Suprapubic skin (tissue), 4 donors: Measurements from ENCODE around the gene ADGRG1. TPM values are rescaled to one million over a fixed set of nuclear protein-coding genes. Genes with fewer than 3 reads are reported as not detected.
A peak's percentile ranks its signal among the peaks of the same experiment; 100 is the strongest.
"Not testable (repeated sequence)": the region's sequence is repeated elsewhere in the genome, so short reads cannot be mapped to it uniquely, and the experiment has no call there.

Experiments used
- DNase-seq, 2 donors: peaks; one replicate each; pipeline ENCODE4 v3.0.0-alpha.2; 2019; ENCODE audit warnings: low spot score in 2 of 2
- H3K27ac ChIP-seq: fragments of 200-600 bp; sonication (generic); one replicate; pipeline ENCODE4 v1.5.1; 2019
- H3K27me3 ChIP-seq: fragments of 200-600 bp; sonication (generic); one replicate; pipeline ENCODE4 v1.5.1; 2019
- H3K36me3 ChIP-seq: fragments of 200-600 bp; sonication (generic); one replicate; pipeline ENCODE4 v1.5.1; 2019
- H3K4me1 ChIP-seq: fragments of 200-600 bp; sonication (generic); one replicate; pipeline ENCODE4 v1.5.1; 2019
- H3K4me3 ChIP-seq: fragments of 200-600 bp; sonication (generic); one replicate; pipeline ENCODE4 v1.5.1; 2019; ENCODE audit warnings: mild to moderate bottlenecking
- H3K9me3 ChIP-seq: fragments of 200-600 bp; sonication (generic); one replicate; pipeline ENCODE4 v1.5.1; 2019
- CTCF ChIP-seq, 2 donors: fragments of 200-600 bp in 1 of 2; fragments of 450-650 bp in 1 of 2; sonication (generic) in 1 of 2; IDR thresholded peaks; one replicate each; pipeline ENCODE4 v1.5.1; 2016 to 2019; ENCODE audit warnings: antibody characterized with exemption in 2 of 2, mild to moderate bottlenecking in 1 of 2, moderate library complexity in 1 of 2
- EP300 ChIP-seq: sonication (generic); formaldehyde crosslinking; IDR thresholded peaks from one replicate; pipeline ENCODE4 v1.6.1; 2017; ENCODE audit warnings: antibody characterized with exemption
- POLR2A ChIP-seq, 2 donors: fragments of 450-650 bp; IDR thresholded peaks; one replicate each; pipeline ENCODE4 v1.6.1; 2017; ENCODE audit warnings: antibody characterized with exemption in 2 of 2, mild to moderate bottlenecking in 2 of 2, moderate library complexity in 2 of 2
- POLR2AphosphoS5 ChIP-seq, 3 donors: sonication (generic); formaldehyde crosslinking; IDR thresholded peaks; one replicate each; pipeline ENCODE4 v1.6.1; 2017; ENCODE audit warnings: antibody characterized with exemption in 3 of 3
- WGBS: methylation state at CpG from one replicate; pipeline ENCODE4 v1.1.5; 2018; 5-methylcytosine and 5-hydroxymethylcytosine counted together
- total RNA-seq, 4 donors: library from RNA; depleted of rRNA; stranded (reverse); fragments of >200 nt; gene quantifications; one replicate each; pipeline ENCODE4 v1.1.0, GENCODE V29; 2016

ADGRG1 gene
- total RNA-seq, 4 donors from 2014 or later, result 107 to 202 (median 139) TPM

- no peaks in the 10 kb centered on the region for H3K4me1 ChIP-seq
- 76% methylated on average over 9 of the region's 11 CpGs for WGBS
- H3K9me3 ChIP-seq, result no peaks in the 10 kb centered on the region
- H3K27me3 ChIP-seq, result no peaks in the 10 kb centered on the region
- no peak overlapping the region for H3K27ac ChIP-seq
- no peak overlapping the region for H3K4me3 ChIP-seq
- TF ChIP-seq POLR2AphosphoS5 (IDR thresholded peaks at IDR 0.05), result no peak
- TF ChIP-seq CTCF (IDR thresholded peaks at IDR 0.05), result no peak
- TF ChIP-seq POLR2A (IDR thresholded peaks at IDR 0.05), result no peak
- TF ChIP-seq EP300, result no peak
- no peaks in the 10 kb centered on the region for H3K36me3 ChIP-seq
- peak in 1 of 2 donors; percentile 13 for DNase-seq
Measured at GRCh38 chr16:57707331-57707730, 78.9 kb downstream of the ADGRG1 start.

GRCh38 chr16:57708168-57708567 is 79.7 kb downstream of the ADGRG1 start:
- H3K27me3 ChIP-seq, result no peaks in the 10 kb centered on the region
- no peak overlapping the region for H3K27ac ChIP-seq
- no peaks in the 10 kb centered on the region for H3K36me3 ChIP-seq
- H3K4me3 ChIP-seq, result no peak overlapping the region
- no peaks in the 10 kb centered on the region for H3K4me1 ChIP-seq
- 99% methylated on average over 3 of the region's 3 CpGs for WGBS
- no peaks in the 10 kb centered on the region for H3K9me3 ChIP-seq
- DNase-seq, result no peak
- TF ChIP-seq POLR2AphosphoS5 (IDR thresholded peaks at IDR 0.05), result no peak
- no peak for TF ChIP-seq CTCF (IDR thresholded peaks at IDR 0.05)
- no peak for TF ChIP-seq EP300
- no peak for TF ChIP-seq POLR2A (IDR thresholded peaks at IDR 0.05)

- TF ChIP-seq CTCF (IDR thresholded peaks at IDR 0.05) (no peak), POLR2A (IDR thresholded peaks at IDR 0.05) (no peak), EP300 (no peak), POLR2AphosphoS5 (IDR thresholded peaks at IDR 0.05) (no peak)
- Histone ChIP-seq H3K9me3 (no peaks in the 10 kb centered on the region), H3K4me1 (no peaks in the 10 kb centered on the region), H3K36me3 (no peaks in the 10 kb centered on the region), H3K27ac (no peak overlapping the region), H3K4me3 (no peak overlapping the region), H3K27me3 (no peaks in the 10 kb centered on the region)
- 91% methylated on average over 3 of the region's 3 CpGs for WGBS
- DNase-seq, result no peak
Measured at GRCh38 chr16:57709663-57710062, 81.2 kb downstream of the ADGRG1 start.

GRCh38 chr16:57711346-57711745 is 82.9 kb downstream of the ADGRG1 start:
- TF ChIP-seq CTCF (IDR thresholded peaks at IDR 0.05) (no peak), POLR2A (IDR thresholded peaks at IDR 0.05) (no peak), POLR2AphosphoS5 (IDR thresholded peaks at IDR 0.05) (no peak), EP300 (no peak)
- 89% methylated on average over 5 of the region's 5 CpGs for WGBS
- no peak for DNase-seq
- no peaks in the 10 kb centered on the region for H3K27me3 ChIP-seq
- no peaks in the 10 kb centered on the region for H3K4me1 ChIP-seq
- no peak overlapping the region for H3K27ac ChIP-seq
- no peaks in the 10 kb centered on the region for H3K9me3 ChIP-seq
- H3K4me3 ChIP-seq, result no peak overlapping the region
- no peaks in the 10 kb centered on the region for H3K36me3 ChIP-seq

GRCh38 chr16:57711993-57712392 is 83.6 kb downstream of the ADGRG1 start:
- no peaks in the 10 kb centered on the region for H3K4me1 ChIP-seq
- H3K36me3 ChIP-seq, result no peaks in the 10 kb centered on the region
- no peaks in the 10 kb centered on the region for H3K27me3 ChIP-seq
- WGBS, result 90% methylated on average over 3 of the region's 3 CpGs
- no peak for TF ChIP-seq EP300
- no peak for TF ChIP-seq CTCF (IDR thresholded peaks at IDR 0.05)
- no peak for TF ChIP-seq POLR2A (IDR thresholded peaks at IDR 0.05)
- no peak for TF ChIP-seq POLR2AphosphoS5 (IDR thresholded peaks at IDR 0.05)
- H3K27ac ChIP-seq, result no peak overlapping the region
- no peak overlapping the region for H3K4me3 ChIP-seq
- no peaks in the 10 kb centered on the region for H3K9me3 ChIP-seq
- no peak for DNase-seq

- not testable (repeated sequence) for DNase-seq, H3K9me3 ChIP-seq, H3K4me3 ChIP-seq, H3K36me3 ChIP-seq, H3K4me1 ChIP-seq, H3K27ac ChIP-seq, H3K27me3 ChIP-seq
- WGBS, result 63% methylated on average over 6 of the region's 6 CpGs
Measured at GRCh38 chr16:57712569-57712968, 84.1 kb downstream of the ADGRG1 start.
